ENCODE measurements around the gene PRSS22. TPM values are rescaled to one million over a fixed set of nuclear protein-coding genes. Genes with fewer than 3 reads are reported as not detected.

The PRSS22 gene
- total RNA-seq, 4 donors from 2014 or later: 1.2 to 7.7 (median 4.6) TPM

GRCh38 chr16:2821487-2822157, 36.3 kb downstream of the PRSS22 start:
- Histone ChIP-seq H3K27me3 (no peaks in the 10 kb centered on the region), H3K36me3 (no peaks in the 10 kb centered on the region), H3K9me3 (no peaks in the 10 kb centered on the region), H3K4me3 (replicated peaks in 1 of 3) (no peak overlapping the region), H3K4me1 (no peaks in the 10 kb centered on the region), H3K27ac (no peak overlapping the region)
- TF ChIP-seq, protein P1, sequence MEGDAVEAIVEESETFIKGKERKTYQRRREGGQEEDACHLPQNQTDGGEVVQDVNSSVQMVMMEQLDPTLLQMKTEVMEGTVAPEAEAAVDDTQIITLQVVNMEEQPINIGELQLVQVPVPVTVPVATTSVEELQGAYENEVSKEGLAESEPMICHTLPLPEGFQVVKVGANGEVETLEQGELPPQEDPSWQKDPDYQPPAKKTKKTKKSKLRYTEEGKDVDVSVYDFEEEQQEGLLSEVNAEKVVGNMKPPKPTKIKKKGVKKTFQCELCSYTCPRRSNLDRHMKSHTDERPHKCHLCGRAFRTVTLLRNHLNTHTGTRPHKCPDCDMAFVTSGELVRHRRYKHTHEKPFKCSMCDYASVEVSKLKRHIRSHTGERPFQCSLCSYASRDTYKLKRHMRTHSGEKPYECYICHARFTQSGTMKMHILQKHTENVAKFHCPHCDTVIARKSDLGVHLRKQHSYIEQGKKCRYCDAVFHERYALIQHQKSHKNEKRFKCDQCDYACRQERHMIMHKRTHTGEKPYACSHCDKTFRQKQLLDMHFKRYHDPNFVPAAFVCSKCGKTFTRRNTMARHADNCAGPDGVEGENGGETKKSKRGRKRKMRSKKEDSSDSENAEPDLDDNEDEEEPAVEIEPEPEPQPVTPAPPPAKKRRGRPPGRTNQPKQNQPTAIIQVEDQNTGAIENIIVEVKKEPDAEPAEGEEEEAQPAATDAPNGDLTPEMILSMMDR (IDR thresholded peaks at IDR 0.05): no peak
- no peak for TF ChIP-seq POLR2A (IDR thresholded peaks at IDR 0.05)
- intact Hi-C loops (cut with DNase I): no loop called here
- 78 to 87% methylated on average over 9 of the region's 9 CpGs for WGBS, 2 donors
- DNase-seq: no peak

GRCh38 chr16:2820836-2821486, 37.0 kb downstream of the PRSS22 start:
- intact Hi-C loops (cut with DNase I): no loop called here

DNA sequence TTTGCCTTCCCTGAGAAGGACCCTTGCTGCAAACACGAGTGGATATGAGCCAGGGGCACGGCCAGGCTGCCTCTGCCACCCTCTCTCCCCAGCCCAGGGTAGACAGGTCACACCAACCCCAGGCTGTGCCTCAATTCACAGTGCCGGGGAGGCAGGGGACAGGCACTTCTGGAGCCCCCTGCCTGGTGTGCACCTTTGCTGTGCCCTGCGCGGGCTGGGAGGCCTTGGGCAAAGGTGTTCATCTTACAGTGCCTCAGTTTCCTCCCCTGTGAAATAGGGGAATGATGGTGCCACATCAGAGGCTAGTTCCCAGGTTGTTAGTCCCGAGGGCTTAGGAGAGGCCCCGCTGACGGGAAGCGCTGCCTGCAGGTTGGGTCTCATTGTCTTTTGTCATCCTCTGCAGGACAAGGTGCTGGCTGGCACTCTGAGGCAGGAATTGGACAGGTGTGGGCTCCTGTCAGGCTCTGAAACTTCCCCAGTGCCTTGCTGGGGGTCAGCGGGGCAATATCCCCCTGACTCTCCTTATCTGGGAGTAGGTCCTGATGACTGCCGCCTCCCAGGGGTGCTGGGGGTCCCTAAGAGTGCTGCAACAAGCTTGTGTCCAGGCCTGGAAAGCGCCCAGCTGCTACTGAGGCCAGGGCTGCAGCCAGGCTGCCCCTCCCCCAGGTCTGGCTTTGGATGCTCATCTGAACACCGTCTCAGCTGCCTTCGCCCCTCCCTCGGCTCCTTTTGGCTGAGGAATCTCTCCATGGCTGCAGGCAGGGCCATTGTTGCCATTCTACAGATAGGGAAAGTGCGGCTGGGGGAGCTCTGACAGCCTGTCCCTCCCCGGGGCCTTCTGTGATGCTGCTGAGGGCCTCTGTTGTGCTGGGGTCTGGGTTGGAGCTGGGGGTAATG, 37.8 kb downstream of the PRSS22 start:
- intact Hi-C loops (cut with DNase I): no loop called here
- no peaks in the 10 kb centered on the region for H3K36me3 ChIP-seq
- H3K27me3 ChIP-seq: no peaks in the 10 kb centered on the region
- DNase-seq: no peak
- no peak overlapping the region for H3K27ac ChIP-seq
- no peaks in the 10 kb centered on the region for H3K9me3 ChIP-seq
- no peak for TF ChIP-seq POLR2A (IDR thresholded peaks at IDR 0.05)
- TF ChIP-seq, protein P1 (IDR thresholded peaks at IDR 0.05): no peak
- 67 to 69% methylated on average over 9 to 10 of the region's 17 CpGs for WGBS, 2 donors
- H3K4me3 ChIP-seq (replicated peaks in 1 of 3): no peak overlapping the region
- no peaks in the 10 kb centered on the region for H3K4me1 ChIP-seq

More at GRCh38 chr16:2820836-2821486, 37.0 kb downstream of the PRSS22 start:
- Histone ChIP-seq H3K4me3 (replicated peaks in 1 of 3) (no peak overlapping the region), H3K27ac (no peak overlapping the region), H3K9me3 (no peaks in the 10 kb centered on the region), H3K27me3 (no peaks in the 10 kb centered on the region), H3K36me3 (no peaks in the 10 kb centered on the region), H3K4me1 (no peaks in the 10 kb centered on the region)
- 67 to 75% methylated on average over 10 to 13 of the region's 14 CpGs for WGBS, 2 donors
- no peak for DNase-seq
- TF ChIP-seq, protein P1 (IDR thresholded peaks at IDR 0.05): no peak
- TF ChIP-seq POLR2A (IDR thresholded peaks at IDR 0.05): no peak

- WGBS, 2 donors: 85 to 86% methylated on average over 10 to 18 of the region's 18 CpGs
- TF ChIP-seq, protein P1 (IDR thresholded peaks at IDR 0.05): no peak
- no peak for TF ChIP-seq POLR2A (IDR thresholded peaks at IDR 0.05)
- DNase-seq: no peak
Observed at GRCh38 chr16:2819179-2819938, 38.6 kb downstream of the PRSS22 start.

More at GRCh38 chr16:2819179-2819938, 38.6 kb downstream of the PRSS22 start:
- intact Hi-C loops (cut with DNase I): no loop called here
- Histone ChIP-seq H3K27me3 (no peaks in the 10 kb centered on the region), H3K4me3 (replicated peaks in 1 of 3) (no peak overlapping the region), H3K27ac (no peak overlapping the region), H3K4me1 (no peaks in the 10 kb centered on the region), H3K9me3 (no peaks in the 10 kb centered on the region), H3K36me3 (no peaks in the 10 kb centered on the region)

Data from thyroid gland (tissue), 4 donors.